BJ (cell line): ENCODE data around the gene GCKR. TPM values are rescaled to one million over a fixed set of nuclear protein-coding genes. Genes with fewer than 3 reads are reported as not detected.
"Not testable (repeated sequence)": the region's sequence is repeated elsewhere in the genome, so short reads cannot be mapped to it uniquely, and the experiment has no call there.

Experiments
- CTCF ChIA-PET: fragments of 350-600 bp; formaldehyde crosslinking; extraction: SDS; loops from one replicate; lab custom pipeline; 2021; ENCODE audit warnings: antibody characterized with exemption, inconsistent platforms; lab: Yijun Ruan, JAX
- POLR2A ChIA-PET: fragments of 300-600 bp; sonication (Branson Sonifier 250); formaldehyde crosslinking; extraction: SDS; loops from one replicate; lab custom pipeline; 2021; ENCODE audit warnings: antibody characterized with exemption; lab: Charles Lee
- DNase-seq: peaks from one replicate; pipeline ENCODE4 v3.0.0-alpha.2; 2011; ENCODE audit warnings: low read depth
- H3K27me3 ChIP-seq: 2 replicates; pipeline ENCODE4 v1.6.0; 2011; ENCODE audit warnings: low read length; ENCODE audit not compliant: control insufficient read depth, insufficient read depth
- H3K36me3 ChIP-seq: 2 replicates; pipeline ENCODE4 v1.5.1; 2011; ENCODE audit warnings: low read length; ENCODE audit not compliant: control insufficient read depth, insufficient read depth
- H3K4me3 ChIP-seq: 2 replicates; pipeline ENCODE4 v1.5.1; 2011; ENCODE audit warnings: low read depth, mild to moderate bottlenecking, control low read depth, low read length
- CTCF ChIP-seq: IDR thresholded peaks from 2 replicates; pipeline ENCODE4 v1.5.1; 2011; ENCODE audit warnings: low read depth, mild to moderate bottlenecking, control low read depth, inconsistent platforms, low read length, moderate library complexity; ENCODE audit not compliant: insufficient read depth
- polyA plus RNA-seq: library from polyadenylated mRNA; depleted of rRNA; stranded (reverse); fragments of >200 nt; gene quantifications from 2 replicates; pipeline ENCODE4 v1.2.3, GENCODE V29; 2011

GCKR gene
- polyA plus RNA-seq, 1 experiment, result 0.47 TPM

GRCh38 chr2:27544143-27544821, 47.6 kb downstream of the GCKR start:
- Histone ChIP-seq H3K36me3 (no peaks in the 10 kb centered on the region), H3K27me3 (no peaks in the 10 kb centered on the region), H3K4me3 (no peak overlapping the region)
- ChIA-PET POLR2A (no interaction called here), CTCF (interaction anchor here (1.6 kb wide), 1 partner anchor 138 kb away, joined by 4 read pairs; no protein-coding TSS in a partner anchor)
- DNase-seq, result no peak
- no peak for TF ChIP-seq CTCF

GRCh38 chr2:27545348-27546141, 48.9 kb downstream of the GCKR start:
- TF ChIP-seq CTCF, result no peak
- Histone ChIP-seq H3K4me3 (no peak overlapping the region), H3K27me3 (no peaks in the 10 kb centered on the region), H3K36me3 (no peaks in the 10 kb centered on the region)
- DNase-seq, result peak; percentile 35
- CTCF ChIA-PET, result no interaction called here
- POLR2A ChIA-PET, result no interaction called here

- Histone ChIP-seq H3K27me3 (peaks cover 5% of the 10 kb centered on the region), H3K36me3 (no peaks in the 10 kb centered on the region), H3K4me3 (no peak overlapping the region)
- DNase-seq, result no peak
- TF ChIP-seq CTCF, result no peak
- POLR2A ChIA-PET, result no interaction called here
- CTCF ChIA-PET, result no interaction called here
Observed at GRCh38 chr2:27549303-27549702, 52.7 kb downstream of the GCKR start.

- CTCF ChIA-PET, result no interaction called here
- DNase-seq, result no peak
- TF ChIP-seq CTCF, result no peak
- Histone ChIP-seq H3K4me3 (no peak overlapping the region), H3K36me3 (no peaks in the 10 kb centered on the region), H3K27me3 (peaks cover 5% of the 10 kb centered on the region)
- POLR2A ChIA-PET, result interaction anchor here (0.6 kb wide), 1 partner anchor 31 kb away, joined by 10 read pairs; the partner anchor contains the start of gene ZNF512
Observed at GRCh38 chr2:27551514-27551913, 54.9 kb downstream of the GCKR start.

GRCh38 chr2:27552941-27553340, 56.3 kb downstream of the GCKR start:
- CTCF ChIA-PET, result no interaction called here
- H3K36me3 ChIP-seq, result no peaks in the 10 kb centered on the region
- H3K4me3 ChIP-seq, result no peak overlapping the region
- peaks cover 5% of the 10 kb centered on the region for H3K27me3 ChIP-seq
- POLR2A ChIA-PET, result no interaction called here
- TF ChIP-seq CTCF, result no peak
- DNase-seq, result no peak

GRCh38 chr2:27554451-27554850, 57.8 kb downstream of the GCKR start:
- H3K4me3 ChIP-seq, H3K27me3 ChIP-seq, POLR2A ChIA-PET, H3K36me3 ChIP-seq, DNase-seq: not testable (repeated sequence)
- CTCF ChIA-PET, result interaction anchor here (0.6 kb wide), 1 partner anchor 275 kb away, joined by 3 read pairs; no protein-coding TSS in a partner anchor
